WERI-Rb-1 (cell line): ENCODE data around the gene NCAPG2.

ENCODE experiments used
- DNase-seq: peaks from one replicate; pipeline ENCODE4 v3.0.0-alpha.2; 2020
- H3K27ac ChIP-seq: fragments of 250-450 bp; sonication (Bioruptor Pico); 2 replicates; pipeline ENCODE4 v1.5.1; 2020; ENCODE audit warnings: mild to moderate bottlenecking, moderate library complexity
- H3K27me3 ChIP-seq: fragments of 250-450 bp; sonication (Bioruptor Pico); 2 replicates; pipeline ENCODE4 v1.5.1; 2021; ENCODE audit warnings: mild to moderate bottlenecking, low read depth, moderate library complexity; ENCODE audit not compliant: insufficient read depth, severe bottlenecking
- H3K36me3 ChIP-seq: fragments of 250-450 bp; sonication (Bioruptor Pico); 2 replicates; pipeline ENCODE4 v1.5.1; 2020; ENCODE audit warnings: mild to moderate bottlenecking, moderate library complexity
- H3K4me3 ChIP-seq: 2 replicates; pipeline ENCODE4 v1.5.1; 2011; ENCODE audit warnings: low read depth, mild to moderate bottlenecking, control low read depth, low read length
- H3K9me3 ChIP-seq: fragments of 250-450 bp; sonication (Bioruptor Pico); 2 replicates; pipeline ENCODE4 v1.5.1; 2021; ENCODE audit warnings: mild to moderate bottlenecking, moderate library complexity; ENCODE audit not compliant: severe bottlenecking
- CTCF ChIP-seq: IDR thresholded peaks from 2 replicates; pipeline ENCODE4 v1.5.1; 2011; ENCODE audit warnings: low read depth, mild to moderate bottlenecking, control low read depth, inconsistent platforms, low read length

NCAPG2 gene

GRCh38 chr7:158596309-158596708 lies 108.3 kb downstream of the NCAPG2 start:
- H3K36me3 ChIP-seq = peaks cover 3% of the 10 kb centered on the region; the same call in 1 of the 2 replicates
- peaks cover 6% of the 10 kb centered on the region for H3K9me3 ChIP-seq
- H3K4me3 ChIP-seq = no peak overlapping the region
- H3K27me3 ChIP-seq = no peaks in the 10 kb centered on the region
- no peak for DNase-seq
- no peak overlapping the region for H3K27ac ChIP-seq
- TF ChIP-seq CTCF = no peak

- TF ChIP-seq CTCF = no peak
- Histone ChIP-seq H3K4me3 (no peak overlapping the region), H3K27ac (no peak overlapping the region), H3K36me3 (peaks cover under 1% of the 10 kb centered on the region; the same call in 1 of the 2 replicates), H3K27me3 (no peaks in the 10 kb centered on the region), H3K9me3 (peaks cover 6% of the 10 kb centered on the region)
- no peak for DNase-seq
Observed at GRCh38 chr7:158595068-158595467, 109.5 kb downstream of the NCAPG2 start.

- no peak overlapping the region for H3K27ac ChIP-seq
- H3K4me3 ChIP-seq = no peak overlapping the region
- no peak for DNase-seq
- peaks cover 6% of the 10 kb centered on the region for H3K9me3 ChIP-seq
- no peaks in the 10 kb centered on the region; the same call in 1 of the 2 replicates for H3K36me3 ChIP-seq
- no peak for TF ChIP-seq CTCF
- H3K27me3 ChIP-seq = no peaks in the 10 kb centered on the region
Observed at GRCh38 chr7:158592541-158592940, 112.1 kb downstream of the NCAPG2 start.

- Histone ChIP-seq H3K36me3 (no peaks in the 10 kb centered on the region; the same call in 1 of the 2 replicates), H3K27me3 (no peaks in the 10 kb centered on the region), H3K9me3 (peaks cover 6% of the 10 kb centered on the region), H3K27ac (no peak overlapping the region), H3K4me3 (no peak overlapping the region)
- TF ChIP-seq CTCF = no peak
- no peak for DNase-seq
Observed at GRCh38 chr7:158591944-158592343, 112.7 kb downstream of the NCAPG2 start.

- Histone ChIP-seq H3K9me3 (no peaks in the 10 kb centered on the region), H3K27me3 (no peaks in the 10 kb centered on the region), H3K4me3 (no peak overlapping the region), H3K27ac (no peak overlapping the region), H3K36me3 (no peaks in the 10 kb centered on the region)
- no peak for DNase-seq
- TF ChIP-seq CTCF = no peak
Observed at GRCh38 chr7:158590181-158590530, 114.4 kb downstream of the NCAPG2 start.

- H3K4me3 ChIP-seq = no peak overlapping the region
- H3K27me3 ChIP-seq = no peaks in the 10 kb centered on the region
- no peak for TF ChIP-seq CTCF
- no peaks in the 10 kb centered on the region for H3K36me3 ChIP-seq
- H3K9me3 ChIP-seq = no peaks in the 10 kb centered on the region
- no peak for DNase-seq
- H3K27ac ChIP-seq = no peak overlapping the region
Observed at GRCh38 chr7:158589653-158590052, 115.0 kb downstream of the NCAPG2 start.
